Spinal cord (tissue), 10 donors: ENCODE measurements around the gene CDKAL1. TPM values are rescaled to one million over a fixed set of nuclear protein-coding genes. Genes with fewer than 3 reads are reported as not detected.
A peak's percentile ranks its signal among the peaks of the same experiment; 100 is the strongest.

Experiments
- DNase-seq, 6 donors: peaks; one replicate each; pipeline versions ENCODE4 v3.0.0 to v3.0.0-alpha.2; 2013 to 2015; ENCODE audit warnings: low spot score in 6 of 6, low read depth in 4 of 6
- H3K27ac ChIP-seq: one replicate; pipeline ENCODE4 v1.5.1; 2013; ENCODE audit warnings: low read depth, low read length, control low read depth
- H3K27me3 ChIP-seq: one replicate; pipeline ENCODE4 v1.6.1; 2013; ENCODE audit warnings: low read length; ENCODE audit not compliant: control insufficient read depth, insufficient read depth
- H3K36me3 ChIP-seq: one replicate; pipeline ENCODE4 v1.6.1; 2013; ENCODE audit warnings: low read length; ENCODE audit not compliant: control insufficient read depth, insufficient read depth
- H3K4me1 ChIP-seq: one replicate; pipeline ENCODE4 v1.6.1; 2013; ENCODE audit warnings: low read length; ENCODE audit not compliant: control insufficient read depth, insufficient read depth
- H3K4me3 ChIP-seq: one replicate; pipeline ENCODE4 v1.5.1; 2013; ENCODE audit warnings: low read depth, low read length, control low read depth
- H3K9me3 ChIP-seq: one replicate; pipeline ENCODE4 v1.6.1; 2013; ENCODE audit warnings: low read length; ENCODE audit not compliant: control insufficient read depth, insufficient read depth
- WGBS: methylation state at CpG from one replicate; pipeline ENCODE4 v1.1.5; 2013; ENCODE audit warnings: missing lambda C conversion rate; ENCODE audit not compliant: insufficient coverage; 5-methylcytosine and 5-hydroxymethylcytosine counted together
- polyA plus RNA-seq, 2 donors: library from polyadenylated mRNA; unstranded; fragments of 120-200 nt; gene quantifications; one replicate each; pipeline ENCODE4 v1.2.1, GENCODE V29; 2013; ENCODE audit not compliant: insufficient read length in 2 of 2
- total RNA-seq, 2 donors: library from RNA; depleted of rRNA in 1 of 2; stranded (reverse); fragments of 120-200 nt in 1 of 2; fragments of >200 nt in 1 of 2; gene quantifications; one replicate each; pipeline versions ENCODE4 v1.2.3 to v1.2.4, GENCODE V29; 2013 to 2014
- donor health status: healthy.

The CDKAL1 gene
- total and polyA plus RNA-seq, 4 donors: 15.1 to 34.2 (median 22.0) TPM

DNA sequence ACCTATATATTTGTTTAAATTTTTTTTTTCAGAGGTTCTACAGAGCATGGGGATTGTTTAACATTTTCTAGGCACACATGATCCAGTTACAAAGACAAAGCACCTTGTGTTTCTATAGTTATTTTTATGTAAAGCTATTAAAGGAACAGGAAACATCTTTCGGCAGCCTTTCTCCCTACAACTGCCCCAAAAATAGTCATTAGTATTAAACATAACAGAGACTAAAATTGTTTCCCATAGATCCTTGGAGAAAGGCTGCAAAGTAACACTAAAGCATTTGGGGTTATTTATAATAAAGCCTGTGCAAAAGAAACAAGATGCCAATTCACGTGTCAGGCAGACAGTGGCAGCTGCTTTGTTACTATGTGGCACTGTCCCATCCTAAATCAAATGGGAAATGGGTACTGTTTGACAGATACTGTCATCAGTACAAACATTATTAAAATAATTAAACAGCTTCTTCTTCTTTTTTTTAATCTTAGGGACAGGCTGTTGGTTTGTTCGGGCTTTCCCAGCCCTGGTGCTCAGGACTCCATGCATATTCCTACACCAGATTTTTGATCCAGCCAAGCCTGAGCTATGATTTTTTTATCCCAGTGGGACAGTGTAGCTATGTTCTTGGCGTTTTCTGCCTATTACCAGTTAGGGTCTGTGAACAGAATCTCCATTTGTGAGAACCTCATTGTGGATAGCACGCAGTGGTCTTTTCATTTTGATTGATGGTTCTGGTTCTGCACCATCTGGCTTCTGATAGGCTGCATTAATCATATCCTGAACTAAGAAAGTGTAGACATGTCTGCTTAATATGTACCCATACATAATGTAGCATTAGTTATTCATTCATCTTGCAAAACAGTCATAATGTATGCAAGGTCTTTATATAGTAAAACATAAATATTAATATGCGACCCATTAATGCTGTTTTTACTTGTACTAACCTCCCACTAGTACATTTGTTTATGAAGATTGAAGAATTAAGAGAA is 598.9 kb downstream of the CDKAL1 start:
- 0% methylated on average over 1 of the region's 6 CpGs for WGBS
- Histone ChIP-seq H3K4me3 (no peak overlapping the region), H3K27me3 (no peaks in the 10 kb centered on the region), H3K4me1 (peaks cover 3% of the 10 kb centered on the region), H3K36me3 (no peaks in the 10 kb centered on the region), H3K9me3 (no peaks in the 10 kb centered on the region), H3K27ac (no peak overlapping the region)
- peak in 2 of 6 donors; percentile 89 to 91 for DNase-seq

DNA sequence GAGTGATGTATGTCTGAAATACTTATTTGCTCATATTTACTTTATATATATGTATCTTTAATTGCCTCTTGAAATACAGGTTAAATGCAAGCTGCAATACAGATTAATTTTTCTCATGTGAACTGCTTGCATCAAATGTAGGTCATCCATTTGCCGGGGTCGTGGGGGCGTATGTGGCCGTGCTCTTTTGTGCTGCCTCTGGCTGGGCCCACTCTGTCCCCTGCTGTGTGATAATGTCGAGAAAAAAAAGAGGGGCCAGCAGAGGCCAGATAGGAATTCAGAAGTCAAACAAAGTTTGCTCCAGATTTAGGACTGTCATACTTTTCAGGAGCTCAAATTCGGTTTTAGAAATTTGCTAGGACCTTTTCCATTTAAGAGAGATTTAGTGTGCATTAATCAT is 599.6 kb downstream of the CDKAL1 start:
- H3K4me1 ChIP-seq: peaks cover 3% of the 10 kb centered on the region
- no peak for DNase-seq
- no peak overlapping the region for H3K4me3 ChIP-seq
- 28% methylated on average over 5 of the region's 6 CpGs for WGBS
- H3K9me3 ChIP-seq: no peaks in the 10 kb centered on the region
- no peak overlapping the region for H3K27ac ChIP-seq
- H3K36me3 ChIP-seq: no peaks in the 10 kb centered on the region
- no peaks in the 10 kb centered on the region for H3K27me3 ChIP-seq

DNA sequence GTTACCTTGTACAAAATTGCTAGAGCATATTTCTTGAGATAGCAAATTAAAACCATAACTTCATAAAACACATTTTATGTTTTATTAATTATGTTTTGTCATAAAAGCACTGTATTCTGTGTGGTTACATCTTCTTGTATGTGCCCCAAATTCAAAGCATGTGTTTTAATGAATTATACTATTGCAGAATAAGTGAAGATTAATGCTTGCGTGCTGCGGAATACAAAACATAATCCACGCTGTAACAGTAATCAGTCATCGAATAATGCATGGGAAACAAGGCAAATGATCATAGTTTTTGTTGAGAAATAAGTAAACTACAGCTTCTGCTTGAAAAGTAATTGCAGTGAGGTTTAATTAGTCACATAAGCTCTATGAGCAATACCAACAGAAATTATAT is 600.1 kb downstream of the CDKAL1 start:
- Histone ChIP-seq H3K4me1 (peaks cover 3% of the 10 kb centered on the region), H3K4me3 (no peak overlapping the region), H3K9me3 (no peaks in the 10 kb centered on the region), H3K27me3 (no peaks in the 10 kb centered on the region), H3K27ac (no peak overlapping the region), H3K36me3 (no peaks in the 10 kb centered on the region)
- DNase-seq: no peak
- no CpG with 5 or more reads among the region's 4 CpGs for WGBS

DNA sequence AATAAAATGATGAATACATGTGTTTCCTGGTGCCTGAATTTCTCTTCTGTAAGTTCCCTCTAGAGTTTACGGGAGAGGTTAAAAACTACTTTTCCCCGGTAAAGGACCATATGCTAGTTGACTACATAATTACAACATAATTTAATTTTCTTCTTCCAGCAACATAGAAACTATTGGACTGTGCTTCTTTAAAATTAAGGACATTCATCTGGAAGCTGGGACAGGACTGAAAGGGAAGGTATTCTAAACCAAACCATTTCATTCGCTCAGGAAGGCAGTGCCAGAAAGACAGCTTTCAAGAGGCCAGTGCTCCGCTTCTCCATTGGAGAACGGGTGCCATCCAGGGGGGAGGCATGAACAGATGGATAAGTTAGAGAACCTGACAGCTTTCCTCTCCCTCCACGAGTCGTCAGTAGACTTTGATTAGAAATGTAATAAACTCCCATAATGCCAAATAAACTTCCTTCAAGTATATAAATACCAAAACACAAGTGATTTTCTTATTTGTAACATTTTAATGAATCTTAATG is 601.3 kb downstream of the CDKAL1 start:
- H3K27ac ChIP-seq: no peak overlapping the region
- H3K4me3 ChIP-seq: no peak overlapping the region
- no CpG with 5 or more reads among the region's 7 CpGs for WGBS
- DNase-seq: peak in 1 of 6 donors; percentile 59
- H3K36me3 ChIP-seq: no peaks in the 10 kb centered on the region
- H3K9me3 ChIP-seq: no peaks in the 10 kb centered on the region
- H3K4me1 ChIP-seq: peaks cover 3% of the 10 kb centered on the region
- H3K27me3 ChIP-seq: no peaks in the 10 kb centered on the region

DNA sequence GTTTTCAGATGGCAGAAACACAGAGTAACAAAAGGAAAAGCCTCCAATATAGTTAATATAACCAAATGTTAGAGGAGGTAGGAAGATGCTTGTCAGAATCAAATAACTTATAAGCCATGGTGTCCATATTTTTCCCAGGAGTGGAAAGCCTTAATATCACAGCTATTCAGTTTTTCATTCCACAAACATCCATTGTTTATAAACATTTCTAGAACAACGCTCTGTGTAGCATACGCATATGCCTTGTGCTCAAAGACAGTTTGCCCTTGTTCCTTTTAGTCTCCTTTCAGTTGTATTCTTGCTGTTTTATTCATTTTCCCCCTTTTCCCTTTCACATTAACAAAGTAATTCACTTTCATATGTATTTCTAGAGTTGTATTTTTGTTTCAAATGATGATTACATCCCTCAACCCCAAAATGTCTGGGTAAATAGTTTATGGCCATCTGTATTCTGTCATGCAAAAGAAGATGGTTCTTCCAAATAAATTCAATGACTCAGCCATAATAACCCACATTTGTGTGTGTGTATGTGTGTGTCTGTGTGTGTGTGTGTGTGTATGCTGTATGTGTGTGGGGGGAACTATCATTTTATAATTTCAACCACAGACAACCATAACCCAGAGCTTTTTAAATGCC is 603.6 kb downstream of the CDKAL1 start:
- WGBS: 50% methylated on average over 1 of the region's 2 CpGs
- peaks cover 3% of the 10 kb centered on the region for H3K4me1 ChIP-seq

DNA sequence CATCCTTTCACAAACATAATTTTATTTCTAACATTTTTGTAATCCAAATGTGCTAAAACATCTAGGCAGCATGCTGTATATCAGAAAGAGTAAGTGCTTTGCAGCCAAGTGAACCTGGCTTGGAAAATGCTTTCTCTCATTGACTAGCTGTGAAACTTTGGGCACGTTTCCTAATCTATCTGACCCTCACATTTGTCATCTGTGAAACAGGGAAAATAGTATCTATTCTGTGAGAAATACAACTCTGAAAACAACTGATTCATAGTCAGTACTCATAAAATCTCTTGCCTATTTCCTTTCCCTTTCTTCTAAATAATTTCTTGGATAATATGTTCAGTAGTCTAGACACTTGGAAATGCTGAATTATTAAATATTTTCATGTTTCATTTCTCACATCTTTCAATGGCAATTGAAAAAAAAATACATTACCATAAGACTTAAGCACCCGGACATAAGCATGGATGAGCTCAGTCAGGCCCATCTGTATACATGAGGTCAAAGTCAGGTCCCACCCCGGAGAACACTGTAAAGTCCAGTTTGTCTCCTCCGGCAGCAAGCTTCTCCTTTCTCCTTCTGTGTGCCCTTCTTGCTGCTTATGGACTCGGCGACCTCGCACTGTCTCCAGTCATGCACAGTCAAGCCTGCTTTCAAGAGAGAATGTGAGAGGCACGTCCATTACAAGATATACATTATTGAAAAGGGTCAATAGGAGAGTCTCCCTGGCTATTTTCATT is 604.2 kb downstream of the CDKAL1 start:
- H3K36me3 ChIP-seq: no peaks in the 10 kb centered on the region
- H3K27me3 ChIP-seq: no peaks in the 10 kb centered on the region
- 29% methylated on average over 3 of the region's 8 CpGs for WGBS
- no peaks in the 10 kb centered on the region for H3K9me3 ChIP-seq
- peaks cover 3% of the 10 kb centered on the region for H3K4me1 ChIP-seq
- H3K4me3 ChIP-seq: no peak overlapping the region
- DNase-seq: peak in 2 of 6 donors; percentile 74 to 82
- H3K27ac ChIP-seq: no peak overlapping the region

More for the DNA sequence above, 603.6 kb downstream of the CDKAL1 start:
- no peaks in the 10 kb centered on the region for H3K9me3 ChIP-seq
- DNase-seq: peak in 2 of 6 donors; percentile 63 to 70
- H3K4me3 ChIP-seq: no peak overlapping the region
- H3K36me3 ChIP-seq: no peaks in the 10 kb centered on the region
- H3K27ac ChIP-seq: no peak overlapping the region
- H3K27me3 ChIP-seq: no peaks in the 10 kb centered on the region

DNA sequence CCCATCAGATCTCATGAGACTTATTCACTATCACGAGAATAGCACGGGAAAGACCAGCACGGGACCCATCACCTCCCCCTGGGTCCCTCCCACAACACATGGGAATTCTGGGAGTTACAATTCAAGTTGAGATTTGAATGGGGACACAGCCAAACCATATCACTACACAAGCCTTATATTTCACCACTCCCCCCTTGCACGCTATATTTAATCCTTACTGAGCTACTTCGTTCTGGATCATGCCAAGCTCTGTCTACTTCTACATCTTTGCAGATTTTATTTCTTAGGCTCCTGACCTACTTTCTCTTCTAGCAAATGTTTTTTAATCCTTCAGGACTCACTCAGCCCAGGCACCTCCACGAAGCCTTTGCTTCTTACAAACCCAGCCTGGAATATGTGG is 606.7 kb downstream of the CDKAL1 start:
- H3K27ac ChIP-seq: no peak overlapping the region
- H3K4me1 ChIP-seq: peaks cover 5% of the 10 kb centered on the region
- no peak overlapping the region for H3K4me3 ChIP-seq
- H3K27me3 ChIP-seq: no peaks in the 10 kb centered on the region
- WGBS: 85% methylated on average over 3 of the region's 6 CpGs
- H3K36me3 ChIP-seq: no peaks in the 10 kb centered on the region
- no peaks in the 10 kb centered on the region for H3K9me3 ChIP-seq
- peak in 1 of 6 donors; percentile 61 for DNase-seq

DNA sequence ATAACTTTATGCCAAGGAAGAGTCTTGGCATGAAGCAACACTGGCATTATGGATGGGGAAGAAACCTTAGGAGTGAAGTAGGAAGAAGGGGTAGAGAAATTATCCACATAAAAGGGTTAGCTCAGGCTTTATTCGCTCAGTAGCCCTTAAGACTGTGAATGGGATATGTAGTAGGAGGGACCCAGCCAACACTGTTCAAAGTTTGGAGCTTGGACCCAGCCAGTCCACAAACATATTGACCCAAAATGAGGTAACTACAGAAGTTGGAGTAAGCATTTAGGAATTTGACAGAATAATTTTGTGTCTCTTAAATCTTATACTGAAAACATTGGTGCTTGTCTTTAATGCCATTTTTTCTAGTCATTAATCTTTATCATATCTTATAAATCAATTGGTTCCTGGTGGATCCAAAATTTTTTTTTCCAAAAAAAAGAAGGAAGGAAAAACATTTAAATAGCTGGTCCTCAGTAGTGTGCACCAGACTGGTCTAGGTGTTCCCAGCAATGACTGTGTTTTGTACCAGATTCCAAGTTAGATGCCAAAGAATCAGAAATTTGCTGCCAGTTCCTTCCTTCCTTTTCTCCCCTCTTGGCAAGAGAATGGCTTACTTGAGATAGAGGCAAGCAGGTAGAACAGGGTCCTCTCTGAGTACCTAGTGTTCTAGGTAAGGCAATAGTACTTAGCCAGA is 607.5 kb downstream of the CDKAL1 start:
- H3K9me3 ChIP-seq: no peaks in the 10 kb centered on the region
- H3K4me3 ChIP-seq: no peak overlapping the region
- DNase-seq: no peak
- peaks cover 5% of the 10 kb centered on the region for H3K4me1 ChIP-seq
- no peaks in the 10 kb centered on the region for H3K36me3 ChIP-seq
- H3K27ac ChIP-seq: no peak overlapping the region
- H3K27me3 ChIP-seq: no peaks in the 10 kb centered on the region
- WGBS: 100% methylated on average over 1 of the region's 1 CpG

DNA sequence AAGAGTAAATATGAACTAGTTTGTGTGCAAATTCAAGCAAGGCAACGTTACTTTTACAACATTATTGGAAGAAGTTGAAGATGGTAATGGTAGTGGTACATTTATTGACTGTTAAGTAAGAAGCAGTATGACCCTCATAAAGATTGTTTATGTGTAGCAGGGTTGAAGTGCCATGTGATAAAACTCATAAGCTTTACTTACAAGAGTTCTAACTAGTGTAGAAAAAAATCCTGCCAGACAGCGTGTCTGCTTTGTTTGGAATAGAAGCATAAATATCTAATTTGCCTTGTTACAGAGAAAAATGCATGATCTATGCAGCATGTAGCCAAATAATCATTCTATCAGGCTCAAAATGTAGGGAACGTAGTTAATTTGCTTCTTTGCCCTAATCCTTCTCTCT is 608.5 kb downstream of the CDKAL1 start:
- DNase-seq: no peak
- WGBS: 71% methylated on average over 1 of the region's 3 CpGs
- H3K4me3 ChIP-seq: no peak overlapping the region

More for the DNA sequence above, 608.5 kb downstream of the CDKAL1 start:
- H3K4me1 ChIP-seq: peaks cover 5% of the 10 kb centered on the region
- H3K36me3 ChIP-seq: no peaks in the 10 kb centered on the region
- H3K27me3 ChIP-seq: no peaks in the 10 kb centered on the region
- H3K27ac ChIP-seq: no peak overlapping the region
- no peaks in the 10 kb centered on the region for H3K9me3 ChIP-seq
